Smooth muscle cell (in vitro differentiated cells): ENCODE results near the gene SPDYE9. TPM values are rescaled to one million over a fixed set of nuclear protein-coding genes. Genes with fewer than 3 reads are reported as not detected.
"Not testable (repeated sequence)": the region's sequence is repeated elsewhere in the genome, so short reads cannot be mapped to it uniquely, and the experiment has no call there.

Experiments used
- DNase-seq: peaks from one replicate; lab custom pipeline; 2025; ENCODE audit not compliant: unreplicated experiment; lab: John Stamatoyannopoulos, UW
- H2AFZ ChIP-seq: fragments of 200-600 bp; sonication (generic); 2 replicates; pipeline ENCODE4 v1.6.0; 2016; ENCODE audit warnings: antibody characterized with exemption, low read depth, mild to moderate bottlenecking
- H3F3A ChIP-seq: fragments of 200-600 bp; sonication (generic); 2 replicates; pipeline ENCODE4 v1.6.0; 2017; ENCODE audit warnings: antibody characterized with exemption, low read depth
- H3K27ac ChIP-seq: fragments of 200-600 bp; sonication (generic); 2 replicates; pipeline ENCODE4 v1.5.1; 2016; ENCODE audit warnings: low read depth, mild to moderate bottlenecking
- H3K27me3 ChIP-seq: fragments of 200-600 bp; sonication (generic); 2 replicates; pipeline ENCODE4 v1.6.1; 2016; ENCODE audit warnings: low read depth, mild to moderate bottlenecking
- H3K36me3 ChIP-seq: fragments of 200-600 bp; sonication (generic); 2 replicates; pipeline ENCODE4 v1.5.1; 2016; ENCODE audit warnings: low read depth
- H3K4me1 ChIP-seq: fragments of 200-600 bp; sonication (generic); 2 replicates; pipeline ENCODE4 v1.5.1; 2016; ENCODE audit warnings: low read depth
- H3K4me2 ChIP-seq: fragments of 200-600 bp; sonication (generic); 2 replicates; pipeline ENCODE4 v1.6.0; 2016; ENCODE audit warnings: mild to moderate bottlenecking
- H3K4me3 ChIP-seq: fragments of 200-600 bp; sonication (generic); 2 replicates; pipeline ENCODE4 v1.5.1; 2016; ENCODE audit warnings: mild to moderate bottlenecking
- H3K79me2 ChIP-seq: fragments of 200-600 bp; sonication (generic); 2 replicates; pipeline ENCODE4 v1.6.0; 2016; ENCODE audit warnings: low read depth, mild to moderate bottlenecking
- H3K9ac ChIP-seq: fragments of 200-600 bp; sonication (generic); 2 replicates; pipeline ENCODE4 v1.6.0; 2016; ENCODE audit warnings: low read depth
- H3K9me3 ChIP-seq: fragments of 200-600 bp; sonication (generic); replicated peaks from 2 replicates; pipeline ENCODE4 v1.5.1; 2016; ENCODE audit warnings: low read depth
- H4K20me1 ChIP-seq: fragments of 200-600 bp; sonication (generic); 2 replicates; pipeline ENCODE4 v1.6.0; 2016; ENCODE audit warnings: low read depth
- WGBS: methylation state at CpG from one replicate; pipeline ENCODE4 v1.1.7; 2016; ENCODE audit warnings: low lambda C conversion rate; 5-methylcytosine and 5-hydroxymethylcytosine counted together
- polyA plus RNA-seq: library from polyadenylated mRNA; unstranded; fragments of >200 nt; fragmentation: Nextera tagmentation; extraction: Ambion mirVana; gene quantifications from 2 replicates; pipeline ENCODE4 v1.2.1, GENCODE V29; 2016
- small RNA-seq: library from RNA; depleted of rRNA; stranded (forward); fragments of <200 nt; gene quantifications from one replicate; pipeline ENCODE3, GENCODE V24; 2014
- total RNA-seq: library from RNA; depleted of rRNA; stranded (reverse); fragments of >200 nt; gene quantifications from 2 replicates; pipeline ENCODE4 v1.2.3, GENCODE V29; 2014

Gene SPDYE9
- total and polyA plus RNA-seq, 2 experiments from 2014 or later, result not detected

DNA sequence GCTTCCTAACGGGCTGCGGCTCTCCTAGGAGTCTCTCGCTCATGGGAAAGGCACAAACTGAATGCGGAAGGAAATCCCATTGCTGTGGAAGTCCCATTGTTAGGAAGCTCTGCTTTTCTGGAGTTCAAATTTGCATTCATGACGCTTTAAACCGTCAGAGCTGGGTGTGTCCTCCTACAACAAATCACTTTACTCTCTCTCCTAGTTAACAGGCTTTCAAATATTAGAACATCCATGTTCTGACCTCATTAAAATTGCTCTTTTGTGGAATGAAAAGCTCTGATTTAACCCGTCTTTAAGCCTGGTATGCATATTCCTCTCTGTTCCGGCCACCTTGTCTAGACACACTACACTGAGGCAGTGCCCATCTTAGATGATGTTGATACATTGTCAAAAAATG, 56.2 kb downstream of the SPDYE9 start, which contains the start of gene SPDYE8:
Gene SPDYE8 (minus strand): TSS at position 101 of the 400 bp plus-strand sequence. CDS start 1,800 bp downstream, outside the sequence.
- not testable (repeated sequence) for H3K4me1 ChIP-seq, H3F3A ChIP-seq, H3K27ac ChIP-seq, H3K79me2 ChIP-seq, H4K20me1 ChIP-seq, H3K27me3 ChIP-seq, H3K9ac ChIP-seq, DNase-seq, H2AFZ ChIP-seq, H3K4me3 ChIP-seq, H3K36me3 ChIP-seq, H3K9me3 ChIP-seq, H3K4me2 ChIP-seq
- WGBS, result no CpG with 5 or more reads among the region's 8 CpGs

Small RNA genes within 50 kb of the gene (small RNA-seq; reads per million reads assigned to genes)
- not detected for gene RF00019

Other genes starting within 250 kb of the SPDYE9 start
- 9.2 and 9.8 TPM in 2 replicates for gene POM121, start 160.9 kb downstream of the SPDYE9 start, total RNA-seq
- 11.8 and 15.3 TPM in 2 replicates for gene POM121, start 160.9 kb downstream of the SPDYE9 start, polyA plus RNA-seq
- not detected in 2 replicates for gene TRIM74, start 116.6 kb downstream of the SPDYE9 start, total RNA-seq
- 0.46 TPM in 1 of 2 replicates, not detected in the other for gene TRIM74, start 116.6 kb downstream of the SPDYE9 start, polyA plus RNA-seq
- gene SPDYE8, start 56.3 kb downstream of the SPDYE9 start, total RNA-seq, result not detected in 2 replicates
- gene SPDYE8, start 56.3 kb downstream of the SPDYE9 start, polyA plus RNA-seq, result 0.12 TPM in 1 of 2 replicates, not detected in the other
- gene SPDYE11, start 28.1 kb downstream of the SPDYE9 start, total RNA-seq, result not detected in 2 replicates
- gene SPDYE11, start 28.1 kb downstream of the SPDYE9 start, polyA plus RNA-seq, result 0.31 TPM in 1 of 2 replicates, not detected in the other
- 16.9 and 25.2 TPM in 2 replicates for gene NSUN5, start 222.8 kb upstream of the SPDYE9 start, total RNA-seq
- 38.1 and 47.9 TPM in 2 replicates for gene NSUN5, start 222.8 kb upstream of the SPDYE9 start, polyA plus RNA-seq
- gene TRIM50, start 242.0 kb upstream of the SPDYE9 start, total RNA-seq, result not detected in 2 replicates
- gene TRIM50, start 242.0 kb upstream of the SPDYE9 start, polyA plus RNA-seq, result not detected in 2 replicates
- gene FKBP6, start 242.1 kb upstream of the SPDYE9 start, total RNA-seq, result not detected in 2 replicates
- not detected in 2 replicates for gene FKBP6, start 242.1 kb upstream of the SPDYE9 start, polyA plus RNA-seq